ENCODE results near the gene SH3GL2.
"Not testable (repeated sequence)": the region's sequence is repeated elsewhere in the genome, so short reads cannot be mapped to it uniquely, and the experiment has no call there.

SH3GL2 gene

DNA sequence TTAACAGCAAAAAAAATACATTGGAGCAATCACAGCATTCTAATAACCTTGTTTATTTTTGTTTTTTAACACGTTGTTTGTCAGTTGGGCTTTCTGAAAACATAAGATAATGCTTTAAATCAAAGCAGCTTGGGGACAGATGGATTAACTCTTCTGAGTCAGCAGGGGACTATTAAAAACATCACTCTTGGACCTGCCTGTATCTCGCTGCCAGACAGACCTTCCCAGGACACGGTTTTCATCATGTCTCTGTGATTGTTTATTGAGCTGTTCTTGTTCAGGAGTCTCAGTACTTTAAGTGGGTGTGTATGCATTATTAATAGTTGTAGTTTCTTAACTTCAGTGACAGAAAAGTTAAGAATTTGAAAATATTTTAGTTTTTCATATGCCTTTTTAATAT, 173.2 kb downstream of the SH3GL2 start:
- DNase-seq (ENCODE audit: low read depth): no peak

DNA sequence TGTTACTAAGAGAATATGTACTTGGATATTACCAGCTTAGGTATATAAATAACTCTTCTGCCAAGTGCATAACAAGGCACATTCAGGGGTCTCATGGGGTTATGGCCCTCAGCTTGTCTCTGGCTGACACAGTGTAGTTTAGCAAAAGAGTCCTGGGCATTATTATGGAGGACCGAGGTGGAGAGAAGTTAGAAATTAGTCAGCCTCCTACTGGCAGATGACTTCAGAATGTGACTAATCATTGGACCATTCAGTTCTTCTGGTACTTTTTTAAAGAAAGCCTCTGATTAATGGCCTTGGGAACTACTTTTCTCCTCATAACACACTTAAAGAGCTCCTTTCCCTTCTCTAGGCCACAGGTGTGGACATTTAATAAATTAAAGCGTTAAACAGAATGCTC, 178.9 kb downstream of the SH3GL2 start:
- peak; percentile 14 for DNase-seq (ENCODE audit: low read depth)

- DNase-seq (ENCODE audit: low read depth): no peak
Observed at GRCh38 chr9:17760250-17760649, 181.4 kb downstream of the SH3GL2 start.

GRCh38 chr9:17761984-17762676, 183.3 kb downstream of the SH3GL2 start:
- no peak for DNase-seq (ENCODE audit: low read depth)

DNA sequence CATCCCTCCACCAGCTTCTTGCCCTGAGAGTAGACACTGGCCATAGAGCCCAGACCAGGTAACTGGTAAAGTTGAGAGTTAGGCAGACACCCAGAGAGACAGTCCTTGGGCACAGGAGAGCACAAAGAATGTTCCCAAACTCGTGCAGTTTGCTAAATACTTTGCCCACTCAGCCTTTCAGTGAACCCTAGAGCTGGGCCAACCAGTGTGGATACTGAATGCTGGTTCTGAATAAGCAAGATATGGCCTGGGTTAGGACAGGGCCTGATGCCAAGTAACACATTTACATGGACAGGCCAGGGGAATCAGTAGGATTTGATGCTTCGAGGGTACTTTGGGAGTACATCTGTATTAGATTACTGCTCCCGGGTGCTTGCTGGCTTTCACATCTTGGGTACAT, 185.4 kb downstream of the SH3GL2 start:
- DNase-seq (ENCODE audit: low read depth): no peak

- not testable (repeated sequence) for DNase-seq (ENCODE audit: low read depth)
Observed at GRCh38 chr9:17765131-17765530, 186.3 kb downstream of the SH3GL2 start.

- no peak for DNase-seq (ENCODE audit: low read depth)
Observed at GRCh38 chr9:17772223-17772622, 193.4 kb downstream of the SH3GL2 start.

GRCh38 chr9:17775656-17776055, 196.8 kb downstream of the SH3GL2 start:
- no peak for DNase-seq (ENCODE audit: low read depth)

- DNase-seq (ENCODE audit: low read depth): no peak
Observed at GRCh38 chr9:17776735-17777134, 197.9 kb downstream of the SH3GL2 start.

- no peak for DNase-seq (ENCODE audit: low read depth)
Observed at GRCh38 chr9:17777465-17777864, 198.6 kb downstream of the SH3GL2 start.

GRCh38 chr9:17782430-17783149, 203.7 kb downstream of the SH3GL2 start:
- no peak for DNase-seq (ENCODE audit: low read depth)

GRCh38 chr9:17783227-17783626, 204.4 kb downstream of the SH3GL2 start:
- DNase-seq (ENCODE audit: low read depth): no peak

DNA sequence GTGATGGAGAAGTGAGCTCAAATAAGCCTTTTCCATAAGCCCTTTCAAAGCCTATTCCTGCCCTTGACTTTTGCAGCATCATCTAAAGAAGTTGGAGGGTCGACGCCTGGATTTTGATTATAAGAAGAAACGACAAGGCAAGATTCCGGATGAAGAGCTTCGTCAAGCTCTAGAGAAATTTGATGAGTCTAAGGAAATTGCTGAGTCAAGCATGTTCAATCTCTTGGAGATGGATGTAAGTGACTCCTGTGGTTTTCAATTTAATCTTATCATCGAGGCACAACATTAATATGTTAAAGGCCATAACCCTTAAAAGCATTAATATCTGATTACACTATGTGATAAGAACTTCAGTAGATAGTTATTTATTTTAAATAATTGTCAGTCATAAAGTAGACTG, 210.4 kb downstream of the SH3GL2 start:
- no peak for DNase-seq (ENCODE audit: low read depth)

DNA sequence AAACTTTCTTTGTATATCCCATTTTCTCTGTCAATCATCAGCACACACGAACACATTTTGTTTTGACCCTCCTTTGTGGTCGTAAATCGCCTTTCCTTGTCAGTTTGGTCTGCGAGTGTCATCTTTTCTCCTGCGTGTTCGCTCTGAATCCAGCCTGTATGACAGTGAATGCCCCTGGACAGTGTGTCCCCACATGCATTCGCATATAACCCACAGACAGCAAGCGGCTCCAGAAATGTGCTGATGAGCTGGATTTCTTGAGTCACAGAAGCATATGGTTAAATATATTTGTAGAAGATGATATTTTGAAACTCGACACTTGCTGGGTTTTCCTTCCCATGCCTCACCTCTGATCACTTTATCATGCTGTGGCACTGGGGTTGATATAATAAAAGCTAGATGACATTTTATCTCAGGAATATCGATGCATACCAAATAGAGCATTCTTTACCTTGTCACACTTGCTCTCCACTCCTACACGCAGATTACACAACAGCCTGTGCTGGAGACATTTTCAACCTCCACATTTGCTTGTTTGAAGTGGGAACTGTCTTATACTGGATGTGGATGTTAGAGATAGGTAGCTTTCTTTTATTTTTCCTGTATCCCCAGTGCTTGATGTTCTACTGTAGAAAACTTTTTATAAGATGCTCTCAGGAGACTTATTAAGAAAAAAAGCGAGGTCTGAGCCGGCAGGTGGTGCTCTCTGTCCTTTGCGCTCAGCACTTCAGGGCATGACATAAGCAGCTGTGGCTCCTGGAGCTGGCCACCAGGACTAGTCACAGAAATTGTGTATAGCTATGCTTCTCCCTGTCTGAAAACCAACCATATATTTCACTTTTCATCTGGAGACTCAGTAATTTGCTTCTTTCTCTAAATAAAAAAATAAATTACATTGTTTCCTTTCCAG, 215.1 kb downstream of the SH3GL2 start:
- no peak for DNase-seq (ENCODE audit: low read depth)

DNA sequence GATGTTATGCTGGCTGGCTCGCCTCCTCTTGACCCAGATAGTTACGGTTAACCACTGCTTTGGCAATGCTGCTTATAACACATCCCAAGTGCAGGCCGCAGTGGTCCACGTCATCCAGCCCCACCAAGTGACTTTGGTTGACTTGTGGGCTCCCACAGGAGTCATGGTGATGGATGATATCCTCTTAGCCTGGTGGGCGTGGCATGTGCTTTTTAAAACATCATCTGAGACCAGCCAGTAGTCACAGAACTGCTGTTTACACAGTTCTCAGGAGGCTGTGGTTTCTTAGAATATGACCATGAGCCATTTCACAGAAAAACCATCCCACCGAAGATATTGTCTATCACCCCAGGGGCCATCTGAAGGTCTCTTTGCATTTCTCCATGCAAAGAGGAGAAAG, 216.9 kb downstream of the SH3GL2 start:
- no peak for DNase-seq (ENCODE audit: low read depth)

GRCh38 chr9:17799369-17799768, 220.5 kb downstream of the SH3GL2 start:
- no peak for DNase-seq (ENCODE audit: low read depth)

DNA sequence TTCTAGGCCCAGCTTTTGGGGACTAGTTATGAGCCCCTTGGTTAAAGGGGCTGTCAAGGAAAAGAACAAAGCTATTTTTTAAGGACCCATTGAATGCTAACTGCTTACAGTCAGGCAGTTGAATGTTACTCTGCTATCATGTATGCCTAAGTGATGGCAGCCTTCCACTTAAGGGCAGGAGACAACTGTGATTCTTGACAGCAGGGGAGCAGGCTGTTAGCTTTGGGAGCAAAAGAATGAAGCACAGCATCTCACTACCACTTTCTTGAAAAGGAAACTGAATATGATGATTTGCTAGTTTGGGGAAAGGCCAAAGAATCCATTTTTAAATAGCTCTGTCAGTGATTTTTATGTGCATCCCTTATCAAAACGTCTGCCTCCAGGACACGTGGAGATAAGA, 221.6 kb downstream of the SH3GL2 start:
- no peak for DNase-seq (ENCODE audit: low read depth)

DNA sequence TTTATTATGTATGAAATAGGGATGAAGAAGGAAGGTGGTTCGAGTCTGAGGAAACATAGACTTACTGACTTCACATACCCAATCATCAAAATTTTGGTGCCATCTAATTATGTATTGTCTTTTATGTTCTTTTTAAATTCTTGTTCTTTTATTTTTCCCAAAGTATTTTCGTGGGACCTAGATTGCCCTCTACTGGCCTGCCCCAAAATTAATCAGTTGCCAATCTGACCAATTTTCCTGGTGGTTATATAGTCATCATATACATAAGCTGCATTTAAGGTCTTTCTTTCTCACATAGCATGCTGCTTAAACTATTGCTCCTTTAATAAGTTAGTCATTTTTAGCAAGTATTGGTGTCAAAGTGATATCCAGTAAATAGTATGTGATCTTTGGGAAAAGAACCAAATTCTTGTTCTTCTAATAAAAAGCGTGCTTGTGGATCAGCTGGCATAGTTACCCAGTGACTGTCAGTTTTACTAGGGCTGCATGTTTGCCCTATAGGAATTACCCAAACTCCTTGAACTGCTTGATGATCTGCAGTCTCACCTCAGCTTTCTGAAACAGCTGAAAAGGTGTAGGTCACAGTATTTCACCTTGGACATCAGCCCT, 223.5 kb downstream of the SH3GL2 start:
- no peak for DNase-seq (ENCODE audit: low read depth)

DNA sequence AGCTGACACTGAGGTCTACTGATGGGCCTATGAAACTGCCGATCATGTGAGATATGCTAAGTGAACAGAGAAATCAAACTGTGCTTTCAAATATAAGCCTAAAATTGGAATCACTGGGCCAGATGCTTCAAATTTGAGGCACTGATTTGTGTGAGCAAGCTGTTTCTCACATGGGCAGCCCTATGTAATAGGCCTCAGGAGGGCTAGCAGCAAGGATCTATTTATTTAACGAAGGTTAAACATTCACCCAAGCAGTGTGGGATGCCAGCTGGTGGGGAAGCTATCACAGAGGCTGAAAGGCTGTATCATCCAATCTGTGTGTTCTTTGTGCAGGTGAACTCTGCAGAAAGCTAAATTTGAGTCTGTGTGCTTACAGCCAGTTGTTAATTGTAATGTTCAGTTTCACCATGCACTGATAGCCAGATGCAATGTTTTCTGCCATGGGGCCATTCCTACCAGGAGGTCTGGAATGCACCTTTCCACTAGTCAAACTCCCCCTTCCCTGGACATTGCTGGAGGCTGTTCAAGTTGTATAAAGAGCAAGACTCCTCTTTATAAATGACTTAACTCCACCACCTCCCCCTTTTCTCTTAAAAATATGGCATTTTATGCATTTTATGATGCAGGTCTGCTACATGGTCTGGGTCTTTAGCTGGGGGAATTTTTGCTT, 228.9 kb downstream of the SH3GL2 start:
- DNase-seq (ENCODE audit: low read depth): no peak

- no peak for DNase-seq (ENCODE audit: low read depth)
Observed at GRCh38 chr9:17810317-17810716, 231.5 kb downstream of the SH3GL2 start.

- DNase-seq (ENCODE audit: low read depth): no peak
Observed at GRCh38 chr9:17810728-17811571, 232.1 kb downstream of the SH3GL2 start.
